B cell (primary cell): Measurements from ENCODE around the gene PCSK7. TPM values are rescaled to one million over a fixed set of nuclear protein-coding genes. Genes with fewer than 3 reads are reported as not detected.

ENCODE experiments used
- ATAC-seq: fragments of 200-7000 bp; cut with Tn5 transposase; one replicate; pipeline ENCODE4 v1.10.0; 2021; ENCODE audit warnings: low read depth, mild to moderate bottlenecking, moderate number of reproducible peaks, moderate library complexity
- CTCF ChIA-PET: fragments of 350-600 bp; sonication (Branson Sonifier 250); formaldehyde crosslinking; loops from one replicate; lab custom pipeline; 2021; ENCODE audit warnings: antibody characterized with exemption, inconsistent platforms; lab: Charles Lee
- POLR2A ChIA-PET: fragments of 350-600 bp; sonication (Branson Sonifier 250); formaldehyde crosslinking; loops from one replicate; lab custom pipeline; 2021; ENCODE audit warnings: antibody characterized with exemption; lab: Charles Lee
- DNase-seq: peaks from one replicate; pipeline ENCODE4 v3.0.0; 2013
- H2AFZ ChIP-seq: 2 replicates; pipeline ENCODE4 v1.6.1; 2012; ENCODE audit warnings: mild to moderate bottlenecking, low read depth, low read length; ENCODE audit not compliant: insufficient read depth, poor library complexity, severe bottlenecking
- H3K27ac ChIP-seq, 2 donors: 1 replicate in 1 of 2; 2 replicates in 1 of 2; pipeline ENCODE4 v1.5.1; 2012 to 2013; ENCODE audit warnings: low read length in 2 of 2, mild to moderate bottlenecking in 2 of 2, moderate library complexity in 1 of 2
- H3K27me3 ChIP-seq, 4 experiments: fragments of 200-600 bp in 1 of 4; sonication (generic) in 1 of 4; replicated peaks in 1 of 4; 1 replicate in 2 of 4; 2 replicates in 2 of 4; pipeline versions ENCODE4 v1.6.1 to v1.7.0; 2013 to 2016; ENCODE audit warnings: low read length in 3 of 4, mild to moderate bottlenecking in 2 of 4, mixed read lengths in 1 of 4, moderate library complexity in 1 of 4; ENCODE audit not compliant: insufficient read depth in 4 of 4, control insufficient read depth in 3 of 4; ENCODE audit errors: control extremely low read depth in 1 of 4
- H3K36me3 ChIP-seq, 2 experiments: replicated peaks in 1 of 2; 1 replicate in 1 of 2; 2 replicates in 1 of 2; pipeline versions ENCODE4 v1.6.1 to v1.7.1; 2013; ENCODE audit warnings: low read length in 1 of 2; ENCODE audit not compliant: insufficient read depth in 2 of 2, control insufficient read depth in 1 of 2; ENCODE audit errors: control extremely low read depth in 1 of 2, extremely low read depth in 1 of 2
- H3K4me1 ChIP-seq, 2 donors: fragments of 200-600 bp in 1 of 2; sonication (generic) in 1 of 2; 1 replicate in 1 of 2; 2 replicates in 1 of 2; pipeline versions ENCODE4 v1.5.1 to v1.6.1; 2013 to 2017; ENCODE audit warnings: low read length in 2 of 2; ENCODE audit not compliant: control insufficient read depth in 2 of 2, insufficient read depth in 2 of 2
- H3K4me2 ChIP-seq: replicated peaks from 2 replicates; pipeline ENCODE3; 2012; ENCODE audit warnings: mild to moderate bottlenecking, low read depth, low read length; ENCODE audit not compliant: poor library complexity, severe bottlenecking
- H3K4me3 ChIP-seq, 5 experiments: fragments of 200-600 bp in 1 of 5; sonication (generic) in 1 of 5; 1 replicate in 3 of 5; 2 replicates in 2 of 5; pipeline versions ENCODE4 v1.5.1 to v1.7.0; 2011 to 2016; ENCODE audit warnings: low read length in 4 of 5, mild to moderate bottlenecking in 4 of 5, low read depth in 2 of 5, control low read depth in 1 of 5, moderate library complexity in 1 of 5; ENCODE audit not compliant: insufficient read depth in 1 of 5; ENCODE audit errors: control extremely low read depth in 1 of 5, extremely low read depth in 1 of 5
- H3K79me2 ChIP-seq: fragments of 200-600 bp; sonication (generic); one replicate; pipeline ENCODE4 v1.6.0; 2016; ENCODE audit warnings: low read length; ENCODE audit not compliant: control insufficient read depth, insufficient read depth
- H3K9ac ChIP-seq: fragments of 200-600 bp; sonication (generic); 2 replicates; pipeline ENCODE4 v1.6.1; 2017; ENCODE audit warnings: mild to moderate bottlenecking, low read length, moderate library complexity
- H3K9me3 ChIP-seq, 3 donors: one replicate each; pipeline versions ENCODE4 v1.6.1 to v1.7.1; 2013; ENCODE audit warnings: low read length in 2 of 3; ENCODE audit not compliant: control insufficient read depth in 2 of 3, insufficient read depth in 1 of 3; ENCODE audit errors: control extremely low read depth in 1 of 3
- H4K20me1 ChIP-seq: 2 replicates; pipeline ENCODE4 v1.6.0; 2012; ENCODE audit warnings: mild to moderate bottlenecking, low read length; ENCODE audit not compliant: insufficient read depth, control insufficient read depth, poor library complexity, severe bottlenecking
- H3K27ac Mint-ChIP-seq: one replicate; pipeline ENCODE4 v1.8.0; 2021; ENCODE audit warnings: mixed read lengths
- H3K27me3 Mint-ChIP-seq: one replicate; pipeline ENCODE4 v1.8.0; 2021; ENCODE audit warnings: mixed read lengths
- H3K4me1 Mint-ChIP-seq: one replicate; pipeline ENCODE4 v1.8.0; 2021; ENCODE audit warnings: mixed read lengths
- H3K4me3 Mint-ChIP-seq: one replicate; pipeline ENCODE4 v1.8.0; 2021; ENCODE audit warnings: mixed read lengths
- H3K9me3 Mint-ChIP-seq: one replicate; pipeline ENCODE4 v1.8.0; 2022; ENCODE audit warnings: mixed read lengths; ENCODE audit not compliant: insufficient read depth
- EZH2 ChIP-seq: IDR thresholded peaks from 2 replicates; pipeline ENCODE4 v1.6.1; 2012; ENCODE audit warnings: borderline replicate concordance, low read depth, mild to moderate bottlenecking, moderate library complexity, low read length; ENCODE audit not compliant: insufficient read depth, poor library complexity, severe bottlenecking
- WGBS: methylation state at CpG from one replicate; pipeline ENCODE4 v1.1.5; 2013; ENCODE audit warnings: missing lambda C conversion rate; ENCODE audit not compliant: insufficient coverage; 5-methylcytosine and 5-hydroxymethylcytosine counted together
- intact Hi-C: fragments of 100-400 bp; cut with micrococcal nuclease; formaldehyde crosslinking; loops from one replicate; pipeline ENCODE4 v1.10.0; 2022
- polyA plus RNA-seq: library from polyadenylated mRNA; depleted of rRNA; stranded (reverse); fragments of >200 nt; gene quantifications from 2 replicates; pipeline ENCODE4 v1.2.3, GENCODE V29; 2012
- total RNA-seq, 2 donors: library from RNA; stranded (reverse); fragments of 120-200 nt in 1 of 2; gene quantifications; 1 replicate in 1 of 2; 2 replicates in 1 of 2; pipeline versions ENCODE4 v1.2.3 to v1.2.4, GENCODE V29; 2013 to 2022
- TF ChIP-seq, protein P1 (sequence below): fragments of 200-600 bp; IDR thresholded peaks from one replicate; pipeline ENCODE4 v1.8.0; 2022; ENCODE audit warnings: antibody characterized with exemption, mild to moderate bottlenecking

The PCSK7 gene
- total and polyA plus RNA-seq, 2 donors (not counting 1 experiment from before 2014, with no cell fraction given) = 203 to 283 TPM

GRCh38 chr11:117230286-117230961 lies 1.4 kb downstream of the PCSK7 start:
- DNase-seq = peak; percentile 71
- H3K4me1 Mint-ChIP-seq = peaks cover 54% of the 10 kb centered on the region
- H3K27ac Mint-ChIP-seq = peak overlapping the region; percentile 99
- Histone ChIP-seq H3K9ac (peak overlapping the region; percentile 74), H3K36me3 (peaks cover 3 to 48% of the 10 kb centered on the region in 2 experiments), H3K27me3 (no peaks in the 10 kb centered on the region), H3K4me1 (peaks cover 34 to 44% of the 10 kb centered on the region in 2 donors), H3K27ac (peak overlapping the region; percentile 82 to 84), H4K20me1 (no peaks in the 10 kb centered on the region), H3K9me3 (peaks cover 0 to 3% (median 0%) of the 10 kb centered on the region in 3 donors), H3K4me3 (peak overlapping the region; percentile 28 to 99 (median 91)), H3K79me2 (peaks cover 67% of the 10 kb centered on the region), H3K4me2 (peak overlapping the region; percentile 96), H2AFZ (peak overlapping the region; percentile 55)
- 23% methylated on average over 10 of the region's 12 CpGs for WGBS
- no peaks in the 10 kb centered on the region for H3K27me3 Mint-ChIP-seq
- intact Hi-C loops = loop anchor here (1.0 to 5.0 kb wide), 4 partner anchors 52 to 587 kb away; partner anchors contain the start of genes BUD13, SIDT2 and SIK3
- no peaks in the 10 kb centered on the region for H3K9me3 Mint-ChIP-seq
- peak overlapping the region; percentile 95 for H3K4me3 Mint-ChIP-seq
- TF ChIP-seq, protein P1, sequence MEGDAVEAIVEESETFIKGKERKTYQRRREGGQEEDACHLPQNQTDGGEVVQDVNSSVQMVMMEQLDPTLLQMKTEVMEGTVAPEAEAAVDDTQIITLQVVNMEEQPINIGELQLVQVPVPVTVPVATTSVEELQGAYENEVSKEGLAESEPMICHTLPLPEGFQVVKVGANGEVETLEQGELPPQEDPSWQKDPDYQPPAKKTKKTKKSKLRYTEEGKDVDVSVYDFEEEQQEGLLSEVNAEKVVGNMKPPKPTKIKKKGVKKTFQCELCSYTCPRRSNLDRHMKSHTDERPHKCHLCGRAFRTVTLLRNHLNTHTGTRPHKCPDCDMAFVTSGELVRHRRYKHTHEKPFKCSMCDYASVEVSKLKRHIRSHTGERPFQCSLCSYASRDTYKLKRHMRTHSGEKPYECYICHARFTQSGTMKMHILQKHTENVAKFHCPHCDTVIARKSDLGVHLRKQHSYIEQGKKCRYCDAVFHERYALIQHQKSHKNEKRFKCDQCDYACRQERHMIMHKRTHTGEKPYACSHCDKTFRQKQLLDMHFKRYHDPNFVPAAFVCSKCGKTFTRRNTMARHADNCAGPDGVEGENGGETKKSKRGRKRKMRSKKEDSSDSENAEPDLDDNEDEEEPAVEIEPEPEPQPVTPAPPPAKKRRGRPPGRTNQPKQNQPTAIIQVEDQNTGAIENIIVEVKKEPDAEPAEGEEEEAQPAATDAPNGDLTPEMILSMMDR = no peak
- TF ChIP-seq EZH2 = no peak
- ATAC-seq = peak; percentile 37
- ChIA-PET POLR2A (interaction anchor here (0.5 to 1.3 kb wide), 8 partner anchors 41 to 415 kb away, joined by 3 to 13 read pairs (median 4); partner anchors contain the start of gene SIDT2), CTCF (interaction anchor here (0.7 to 19.9 kb wide), 12 partner anchors 9 to 1091 kb away, joined by 3 to 309 read pairs (median 6); partner anchors contain the start of genes CEP164, PAFAH1B2, SIDT2 and SIK3)

DNA sequence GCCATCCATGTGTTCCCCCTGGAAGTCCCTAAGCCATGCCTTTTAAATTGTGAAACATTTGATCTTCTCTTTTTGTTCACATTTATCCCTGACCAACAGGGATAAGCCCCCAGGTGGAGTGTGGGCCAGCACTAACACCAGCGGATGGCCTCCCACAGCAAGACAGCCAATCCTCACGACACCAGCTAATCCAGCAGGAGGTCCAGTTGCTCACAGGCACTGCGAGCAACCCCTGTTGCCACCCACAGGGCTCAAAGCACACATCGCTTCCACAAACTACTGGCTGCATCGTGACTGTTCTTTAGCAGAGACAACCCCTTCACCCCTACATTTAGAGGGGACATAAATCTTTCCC lies 2.0 kb downstream of the PCSK7 start:
- no peaks in the 10 kb centered on the region for H3K27me3 Mint-ChIP-seq
- Histone ChIP-seq H3K4me3 (peak overlapping the region in 4 of 5 experiments; percentile 90 to 99 (median 94)), H3K27me3 (no peaks in the 10 kb centered on the region), H2AFZ (no peak overlapping the region), H3K36me3 (peaks cover 3 to 51% of the 10 kb centered on the region in 2 experiments), H3K4me2 (peak overlapping the region; percentile 96), H3K79me2 (peaks cover 67% of the 10 kb centered on the region), H3K27ac (peak overlapping the region; percentile 82 to 84), H3K4me1 (peaks cover 34 to 44% of the 10 kb centered on the region in 2 donors), H3K9ac (peak overlapping the region; percentile 74), H4K20me1 (no peaks in the 10 kb centered on the region), H3K9me3 (peaks cover 0 to 3% (median 0%) of the 10 kb centered on the region in 3 donors)
- H3K27ac Mint-ChIP-seq = peak overlapping the region; percentile 99
- DNase-seq (no peak), ATAC-seq (no peak)
- peaks cover 54% of the 10 kb centered on the region for H3K4me1 Mint-ChIP-seq
- intact Hi-C loops = loop anchor here (1.0 to 5.0 kb wide), 4 partner anchors 52 to 587 kb away; partner anchors contain the start of genes BUD13, SIDT2 and SIK3
- peak overlapping the region; percentile 95 for H3K4me3 Mint-ChIP-seq
- TF ChIP-seq, protein P1 = no peak
- TF ChIP-seq EZH2 = no peak
- WGBS = 74% methylated on average over 5 of the region's 5 CpGs
- CTCF ChIA-PET = interaction anchor here (1.2 to 19.9 kb wide), 8 partner anchors 8 to 394 kb away, joined by 3 to 309 read pairs (median 8); partner anchors contain the start of genes PAFAH1B2, SIDT2 and SIK3
- no peaks in the 10 kb centered on the region for H3K9me3 Mint-ChIP-seq
- POLR2A ChIA-PET = interaction anchor here (0.5 to 0.6 kb wide), 3 partner anchors 44 to 135 kb away, joined by 3 to 13 read pairs (median 7); no protein-coding TSS in a partner anchor
